CD14-positive monocyte (primary cell): Measurements from ENCODE around the gene GPC2. TPM values are rescaled to one million over a fixed set of nuclear protein-coding genes. Genes with fewer than 3 reads are reported as not detected.

Experiments used
- DNase-seq, 3 donors: peaks; one replicate each; pipeline ENCODE4 v3.0.0-alpha.2; 2011 to 2022
- H2AFZ ChIP-seq: 2 replicates; pipeline ENCODE4 v1.6.0; 2012; ENCODE audit warnings: mild to moderate bottlenecking, low read depth, low read length, inconsistent platforms; ENCODE audit not compliant: insufficient read depth, poor library complexity, severe bottlenecking
- H3K27ac ChIP-seq, 2 donors: 1 replicate in 1 of 2; 2 replicates in 1 of 2; pipeline ENCODE4 v1.5.1; 2012 to 2013; ENCODE audit warnings: low read length in 2 of 2, control low read depth in 1 of 2, inconsistent platforms in 1 of 2, low read depth in 1 of 2, mild to moderate bottlenecking in 1 of 2
- H3K27me3 ChIP-seq, 2 donors: one replicate each; pipeline versions ENCODE4 v1.6.0 to v1.6.1; 2011 to 2013; ENCODE audit warnings: low read length in 2 of 2; ENCODE audit not compliant: control insufficient read depth in 2 of 2, insufficient read depth in 2 of 2
- H3K36me3 ChIP-seq, 2 donors: replicated peaks in 1 of 2; 1 replicate in 1 of 2; 2 replicates in 1 of 2; pipeline versions ENCODE4 v1.5.1 to v1.6.1; 2012 to 2013; ENCODE audit warnings: low read length in 2 of 2, control low read depth in 1 of 2, inconsistent platforms in 1 of 2, mild to moderate bottlenecking in 1 of 2; ENCODE audit not compliant: insufficient read depth in 2 of 2, control insufficient read depth in 1 of 2
- H3K4me1 ChIP-seq, 2 donors: 1 replicate in 1 of 2; 2 replicates in 1 of 2; pipeline versions ENCODE4 v1.5.1 to v1.6.1; 2012 to 2013; ENCODE audit warnings: low read length in 2 of 2, control low read depth in 1 of 2, inconsistent platforms in 1 of 2, mild to moderate bottlenecking in 1 of 2, moderate library complexity in 1 of 2; ENCODE audit not compliant: insufficient read depth in 2 of 2, control insufficient read depth in 1 of 2
- H3K4me2 ChIP-seq: replicated peaks from 2 replicates; pipeline ENCODE3; 2012; ENCODE audit warnings: low read length, moderate library complexity, mild to moderate bottlenecking; ENCODE audit not compliant: poor library complexity, severe bottlenecking; ENCODE audit errors: extremely low read depth
- H3K4me3 ChIP-seq, 3 experiments: fragments of 200-600 bp in 1 of 3; sonication (generic) in 1 of 3; replicated peaks in 1 of 3; 1 replicate in 2 of 3; 2 replicates in 1 of 3; pipeline ENCODE4 v1.5.1; 2011 to 2013; ENCODE audit warnings: low read length in 3 of 3, mild to moderate bottlenecking in 3 of 3, control low read depth in 2 of 3, low read depth in 2 of 3, inconsistent platforms in 1 of 3, moderate library complexity in 1 of 3
- H3K79me2 ChIP-seq: 2 replicates; pipeline ENCODE4 v1.6.0; 2012; ENCODE audit warnings: mild to moderate bottlenecking, control low read depth, inconsistent platforms, low read length, moderate library complexity; ENCODE audit not compliant: insufficient read depth
- H3K9ac ChIP-seq: 2 replicates; pipeline ENCODE4 v1.6.0; 2017; ENCODE audit warnings: low read length, mild to moderate bottlenecking; ENCODE audit not compliant: insufficient read depth, poor library complexity, severe bottlenecking
- H3K9me3 ChIP-seq, 2 donors: replicated peaks in 1 of 2; 1 replicate in 1 of 2; 2 replicates in 1 of 2; pipeline versions ENCODE4 v1.5.1 to v1.6.1; 2012 to 2013; ENCODE audit warnings: low read length in 2 of 2, control low read depth in 1 of 2; ENCODE audit not compliant: control insufficient read depth in 1 of 2, insufficient read depth in 1 of 2
- H4K20me1 ChIP-seq: 2 replicates; pipeline ENCODE4 v1.6.0; 2012; ENCODE audit warnings: mild to moderate bottlenecking, low read length, control low read depth, moderate library complexity; ENCODE audit not compliant: insufficient read depth
- H3K27ac Mint-ChIP-seq, 7 donors: one replicate each; pipeline ENCODE4 v1.8.0; 2020; ENCODE audit warnings: mild to moderate bottlenecking in 7 of 7, mixed read lengths in 7 of 7, moderate library complexity in 6 of 7, inconsistent platforms in 2 of 7
- H3K27me3 Mint-ChIP-seq, 3 donors: one replicate each; pipeline ENCODE4 v1.8.0; 2021 to 2022; ENCODE audit warnings: low read depth in 3 of 3, mild to moderate bottlenecking in 3 of 3, mixed read lengths in 3 of 3, moderate library complexity in 3 of 3, inconsistent platforms in 1 of 3
- H3K36me3 Mint-ChIP-seq, 2 donors: one replicate each; pipeline ENCODE4 v1.8.0; 2020; ENCODE audit warnings: mixed read lengths in 2 of 2, inconsistent platforms in 1 of 2, mild to moderate bottlenecking in 1 of 2
- H3K4me1 Mint-ChIP-seq: one replicate; pipeline ENCODE4 v1.8.0; 2020; ENCODE audit warnings: mild to moderate bottlenecking, mixed read lengths
- H3K4me3 Mint-ChIP-seq, 2 donors: one replicate each; pipeline ENCODE4 v1.8.0; 2020; ENCODE audit warnings: mild to moderate bottlenecking in 2 of 2, mixed read lengths in 2 of 2, moderate library complexity in 1 of 2
- H3K9me3 Mint-ChIP-seq, 7 donors: one replicate each; pipeline ENCODE4 v1.8.0; 2020 to 2022; ENCODE audit warnings: mixed read lengths in 7 of 7, mild to moderate bottlenecking in 6 of 7, moderate library complexity in 6 of 7, inconsistent platforms in 2 of 7
- CTCF ChIP-seq: fragments of 200-600 bp; IDR thresholded peaks from one replicate; pipeline ENCODE4 v1.8.0; 2022; ENCODE audit warnings: antibody characterized with exemption, mild to moderate bottlenecking
- WGBS: methylation state at CpG from one replicate; pipeline ENCODE4 v1.1.5; 2013; ENCODE audit warnings: missing lambda C conversion rate; ENCODE audit not compliant: insufficient coverage; 5-methylcytosine and 5-hydroxymethylcytosine counted together
- intact Hi-C, 2 donors: fragments of 100-400 bp; cut with micrococcal nuclease; formaldehyde crosslinking; loops; one replicate each; pipeline versions ENCODE4 v1.15.0 to v1.15.1; 2023
- polyA plus RNA-seq, 3 donors: library from polyadenylated mRNA; depleted of rRNA in 1 of 3; unstranded in 2 of 3; stranded (reverse) in 1 of 3; fragments of 300-500 nt in 2 of 3; fragments of >200 nt in 1 of 3; fragmentation: Illumina TruSeq in 2 of 3; gene quantifications; 1 replicate in 2 of 3; 2 replicates in 1 of 3; pipeline ENCODE4 v1.2.3, GENCODE V29; 2012 to 2021

Gene GPC2
- polyA plus RNA-seq, 3 donors: 0.91 TPM; not detected in 2

- Mint-ChIP-seq H3K4me3 (no peak overlapping the region), H3K9me3 (no peaks in the 10 kb centered on the region), H3K27ac (peak overlapping the region in 4 of 7 donors; percentile 46 to 87 (median 78)), H3K27me3 (peaks cover 0 to 1% (median 0%) of the 10 kb centered on the region in 3 donors), H3K4me1 (peaks cover 73% of the 10 kb centered on the region), H3K36me3 (peaks cover 47 to 69% of the 10 kb centered on the region in 2 donors)
- H3K27ac ChIP-seq: peak overlapping the region; percentile 30 to 51
- TF ChIP-seq CTCF: no peak
- intact Hi-C loops: no loop called here
- 92% methylated on average over 27 of the region's 30 CpGs for WGBS
- peaks cover 79 to 90% of the 10 kb centered on the region in 2 donors for H3K4me1 ChIP-seq
- H3K36me3 ChIP-seq: peaks cover 36 to 38% of the 10 kb centered on the region in 2 donors
- no peak overlapping the region for H2AFZ ChIP-seq
- peaks cover 55% of the 10 kb centered on the region for H4K20me1 ChIP-seq
- no peak overlapping the region for H3K9ac ChIP-seq
- H3K9me3 ChIP-seq: no peaks in the 10 kb centered on the region
- H3K4me3 ChIP-seq: no peak overlapping the region
- H3K27me3 ChIP-seq: no peaks in the 10 kb centered on the region
- no peak for DNase-seq
- H3K79me2 ChIP-seq: peaks cover 82% of the 10 kb centered on the region
- no peak overlapping the region for H3K4me2 ChIP-seq
These were observed 22.3 kb downstream of the GPC2 start for GRCh38 chr7:100154651-100155491.

- Histone ChIP-seq H2AFZ (no peak overlapping the region), H3K27me3 (no peaks in the 10 kb centered on the region), H3K79me2 (peaks cover 91% of the 10 kb centered on the region), H3K36me3 (peaks cover 36 to 38% of the 10 kb centered on the region in 2 donors), H4K20me1 (peaks cover 55% of the 10 kb centered on the region), H3K4me3 (no peak overlapping the region), H3K9ac (no peak overlapping the region), H3K9me3 (no peaks in the 10 kb centered on the region), H3K27ac (peak overlapping the region; percentile 30 to 51), H3K4me1 (peaks cover 82 to 95% of the 10 kb centered on the region in 2 donors), H3K4me2 (no peak overlapping the region)
- peaks cover 0 to 1% (median 0%) of the 10 kb centered on the region in 3 donors for H3K27me3 Mint-ChIP-seq
- 95% methylated on average over 4 of the region's 16 CpGs for WGBS
- H3K4me1 Mint-ChIP-seq: peaks cover 77% of the 10 kb centered on the region
- no peak for DNase-seq
- no peak overlapping the region for H3K4me3 Mint-ChIP-seq
- peak overlapping the region; percentile 32 to 91 (median 76) for H3K27ac Mint-ChIP-seq
- H3K9me3 Mint-ChIP-seq: peaks cover 0 to under 1% (median 0%) of the 10 kb centered on the region in 7 donors
- no peak for TF ChIP-seq CTCF
- intact Hi-C loops: no loop called here
- H3K36me3 Mint-ChIP-seq: peaks cover 47 to 69% of the 10 kb centered on the region in 2 donors
These were observed 23.3 kb downstream of the GPC2 start for GRCh38 chr7:100153708-100154535.
